Measurements from ENCODE around the gene EED. TPM values are rescaled to one million over a fixed set of nuclear protein-coding genes. Genes with fewer than 3 reads are reported as not detected.
A peak's percentile ranks its signal among the peaks of the same experiment; 100 is the strongest.

EED gene, protein sequence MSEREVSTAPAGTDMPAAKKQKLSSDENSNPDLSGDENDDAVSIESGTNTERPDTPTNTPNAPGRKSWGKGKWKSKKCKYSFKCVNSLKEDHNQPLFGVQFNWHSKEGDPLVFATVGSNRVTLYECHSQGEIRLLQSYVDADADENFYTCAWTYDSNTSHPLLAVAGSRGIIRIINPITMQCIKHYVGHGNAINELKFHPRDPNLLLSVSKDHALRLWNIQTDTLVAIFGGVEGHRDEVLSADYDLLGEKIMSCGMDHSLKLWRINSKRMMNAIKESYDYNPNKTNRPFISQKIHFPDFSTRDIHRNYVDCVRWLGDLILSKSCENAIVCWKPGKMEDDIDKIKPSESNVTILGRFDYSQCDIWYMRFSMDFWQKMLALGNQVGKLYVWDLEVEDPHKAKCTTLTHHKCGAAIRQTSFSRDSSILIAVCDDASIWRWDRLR
- 10 to 100 TPM; 32.7 to 48.1 (median 41.4) TPM for polyA plus RNA-seq (ENCODE audit: insufficient read length in 4 of 4)

- DNase-seq (ENCODE audit: low read depth in 4 of 4, low spot score in 3 of 4) = peak; percentile 88 to 92 (median 89)
Measured at GRCh38 chr11:86244522-86245368, at the start of gene EED. Gene EED (plus strand): TSS chr11:86244753. CDS start chr11:86245230, 477 bp downstream.

GRCh38 chr11:86194998-86195397 is 49.6 kb upstream of the EED start:
- no peak for DNase-seq (ENCODE audit: low read depth in 4 of 4, low spot score in 3 of 4)

GRCh38 chr11:86196085-86196696 is 48.4 kb upstream of the EED start:
- DNase-seq (ENCODE audit: low read depth in 4 of 4, low spot score in 3 of 4) = no peak

GRCh38 chr11:86196913-86197312 is 47.6 kb upstream of the EED start:
- no peak for DNase-seq (ENCODE audit: low read depth in 4 of 4, low spot score in 3 of 4)

DNA sequence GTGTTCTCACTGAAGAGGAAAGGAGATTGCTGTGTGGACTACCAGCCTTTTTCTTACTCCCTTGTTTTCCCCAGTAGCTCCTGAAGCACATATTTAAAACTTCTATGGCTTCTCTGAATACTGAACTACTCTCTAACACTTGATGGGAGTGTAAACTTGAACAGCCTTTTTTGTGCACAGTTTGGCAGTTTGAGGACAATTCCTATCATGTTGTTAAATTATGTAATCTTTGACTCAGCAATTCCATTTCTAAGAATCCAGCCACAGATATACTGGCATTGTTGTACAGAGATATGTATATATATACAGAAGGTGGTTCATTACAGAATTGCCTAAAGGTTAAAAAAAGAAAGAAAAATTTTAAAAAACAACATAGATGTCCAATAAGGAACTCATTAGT is 47.1 kb upstream of the EED start:
- no peak for DNase-seq (ENCODE audit: low read depth in 4 of 4, low spot score in 3 of 4)

DNA sequence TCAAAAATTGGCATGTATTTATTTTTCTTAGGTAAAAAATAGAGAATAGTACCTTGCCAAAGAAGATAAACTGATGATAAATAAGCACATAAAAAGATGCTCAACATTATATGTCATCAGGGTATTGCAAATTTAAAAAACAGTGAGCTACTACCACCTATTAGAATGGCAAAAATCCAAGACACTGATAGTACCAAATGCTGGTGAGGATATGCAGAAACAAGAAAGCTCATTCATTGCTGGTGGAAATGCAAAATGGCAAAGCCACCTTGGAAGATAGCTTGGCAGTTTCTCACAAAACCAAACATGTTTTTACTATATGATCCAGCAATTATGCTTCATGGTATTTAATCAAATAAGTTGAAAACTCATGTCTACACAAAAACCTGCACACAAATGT is 46.4 kb upstream of the EED start:
- no peak for DNase-seq (ENCODE audit: low read depth in 4 of 4, low spot score in 3 of 4)

DNA sequence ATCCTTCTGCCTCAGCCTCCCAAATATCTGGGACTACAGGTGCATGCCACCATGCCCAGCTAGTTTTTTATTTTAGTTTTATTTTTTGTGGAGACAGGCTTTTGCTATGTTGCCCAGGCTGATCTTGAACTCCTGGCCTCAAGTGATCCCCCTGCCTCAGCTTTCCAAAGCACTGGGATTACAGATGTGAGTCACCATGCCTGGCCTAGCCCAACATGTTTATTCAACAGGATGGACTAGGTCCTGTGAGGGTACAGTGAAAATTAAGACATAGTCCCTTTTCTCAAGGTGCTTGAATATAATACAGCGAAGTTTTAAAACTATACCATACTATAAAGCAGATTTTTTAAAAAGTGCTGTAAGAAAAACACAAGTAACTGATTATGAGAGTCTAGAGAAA is 45.2 kb upstream of the EED start:
- no peak for DNase-seq (ENCODE audit: low read depth in 4 of 4, low spot score in 3 of 4)

DNA sequence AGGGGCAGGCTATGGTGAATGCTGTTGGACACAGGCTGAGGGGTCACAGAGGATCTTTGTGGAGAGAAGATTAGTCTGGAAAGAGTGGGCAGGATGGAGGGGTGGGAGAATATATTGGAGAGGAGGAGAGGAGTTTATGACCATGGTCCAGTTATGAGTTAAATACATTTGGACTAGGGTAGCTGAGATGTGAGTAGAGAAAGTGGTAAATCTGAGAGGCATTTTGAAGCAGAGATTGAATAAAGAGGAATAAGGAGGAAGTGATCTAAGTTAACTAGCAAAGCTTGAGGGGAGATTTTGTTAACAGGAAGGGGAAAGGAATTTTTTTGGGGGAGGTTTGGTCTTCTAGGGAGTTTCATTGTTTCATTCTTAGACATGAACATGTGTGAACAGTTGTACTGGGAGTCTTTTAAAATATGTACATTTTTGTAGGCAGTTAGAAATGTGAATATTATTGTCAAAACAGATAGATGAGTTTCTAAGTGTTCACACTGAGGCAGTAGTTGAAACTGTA is 43.1 kb upstream of the EED start:
- no peak for DNase-seq (ENCODE audit: low read depth in 4 of 4, low spot score in 3 of 4)

- no peak for DNase-seq (ENCODE audit: low read depth in 4 of 4, low spot score in 3 of 4)
Measured at GRCh38 chr11:86202013-86202336, 42.6 kb upstream of the EED start.

GRCh38 chr11:86204356-86204755 is 40.2 kb upstream of the EED start:
- no peak for DNase-seq (ENCODE audit: low read depth in 4 of 4, low spot score in 3 of 4)

- no peak for DNase-seq (ENCODE audit: low read depth in 4 of 4, low spot score in 3 of 4)
Measured at GRCh38 chr11:86205421-86206336, 38.9 kb upstream of the EED start.

DNA sequence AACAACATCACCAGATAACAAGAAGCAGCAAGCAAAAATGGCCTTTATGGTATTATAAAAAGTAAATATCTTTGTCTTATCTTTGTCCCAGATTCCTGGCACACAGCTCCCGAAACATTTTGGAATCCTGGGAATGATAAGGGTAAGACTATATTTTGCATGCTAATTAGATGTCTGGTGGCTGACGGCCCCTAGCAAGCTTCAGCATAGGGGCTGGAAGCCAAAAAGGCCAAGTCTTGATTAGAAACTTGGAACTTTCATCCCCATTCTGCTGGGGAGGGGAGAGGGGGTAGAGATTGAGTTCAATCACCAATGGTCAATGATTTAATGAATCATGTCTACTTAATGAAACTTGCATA is 38.2 kb upstream of the EED start:
- no peak for DNase-seq (ENCODE audit: low read depth in 4 of 4, low spot score in 3 of 4)

DNA sequence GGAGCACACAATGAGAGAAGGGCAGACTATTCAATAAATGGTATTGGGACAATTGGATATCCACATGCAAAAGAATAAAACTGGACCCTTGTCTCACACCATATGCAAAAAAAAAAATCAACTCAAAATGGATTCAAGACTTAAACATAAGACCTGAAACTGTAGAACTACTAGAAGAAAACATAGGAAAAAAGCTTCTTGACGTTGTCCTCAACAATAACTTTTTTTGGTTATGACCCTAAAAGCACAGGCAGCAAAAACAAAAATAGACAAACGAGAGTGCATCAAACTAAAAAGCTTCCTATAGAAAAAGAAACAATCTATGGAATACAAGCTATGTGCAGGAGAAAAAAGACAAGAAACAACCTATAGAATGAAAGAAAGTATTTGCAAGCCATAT is 37.1 kb upstream of the EED start:
- no peak for DNase-seq (ENCODE audit: low read depth in 4 of 4, low spot score in 3 of 4)

GRCh38 chr11:86208572-86208971 is 36.0 kb upstream of the EED start:
- no peak for DNase-seq (ENCODE audit: low read depth in 4 of 4, low spot score in 3 of 4)

- DNase-seq (ENCODE audit: low read depth in 4 of 4, low spot score in 3 of 4) = no peak
Measured at GRCh38 chr11:86209806-86210657, 34.5 kb upstream of the EED start.

- no peak for DNase-seq (ENCODE audit: low read depth in 4 of 4, low spot score in 3 of 4)
Measured at GRCh38 chr11:86210898-86211297, 33.7 kb upstream of the EED start.

- no peak for DNase-seq (ENCODE audit: low read depth in 4 of 4, low spot score in 3 of 4)
Measured at GRCh38 chr11:86211619-86212018, 32.9 kb upstream of the EED start.

- no peak for DNase-seq (ENCODE audit: low read depth in 4 of 4, low spot score in 3 of 4)
Measured at GRCh38 chr11:86212019-86212611, 32.4 kb upstream of the EED start.

- DNase-seq (ENCODE audit: low read depth in 4 of 4, low spot score in 3 of 4) = no peak
Measured at GRCh38 chr11:86214710-86215109, 29.8 kb upstream of the EED start.

All from left renal pelvis (tissue), 4 donors.